Epidermal melanocyte (primary cell): ENCODE measurements around the gene IGFBP4.

Experiments
- DNase-seq: peaks from one replicate; pipeline ENCODE4 v3.0.0; 2011; ENCODE audit warnings: low spot score; ENCODE audit not compliant: insufficient read length

The IGFBP4 gene

GRCh38 chr17:40431231-40431602 lies 12.0 kb upstream of the IGFBP4 start:
- DNase-seq, result no peak

- DNase-seq, result no peak
Measured at GRCh38 chr17:40432864-40433528, 10.3 kb upstream of the IGFBP4 start.

- no peak for DNase-seq
Measured at GRCh38 chr17:40433551-40434415, 9.5 kb upstream of the IGFBP4 start.

GRCh38 chr17:40436636-40437035 lies 6.6 kb upstream of the IGFBP4 start:
- no peak for DNase-seq

- no peak for DNase-seq
Measured at GRCh38 chr17:40437095-40437732, 6.0 kb upstream of the IGFBP4 start.

- no peak for DNase-seq
Measured at GRCh38 chr17:40440166-40440565, 3.1 kb upstream of the IGFBP4 start.

- DNase-seq, result no peak
Measured at GRCh38 chr17:40442392-40443195, 656 bp upstream of the IGFBP4 start.

- no peak for DNase-seq
Measured at GRCh38 chr17:40443988-40444899, 994 bp downstream of the IGFBP4 start.

GRCh38 chr17:40445751-40446468 lies 2.7 kb downstream of the IGFBP4 start:
- no peak for DNase-seq

- DNase-seq, result no peak
Measured at GRCh38 chr17:40447148-40447644, 3.9 kb downstream of the IGFBP4 start.

- no peak for DNase-seq
Measured at GRCh38 chr17:40447806-40448205, 4.6 kb downstream of the IGFBP4 start.

GRCh38 chr17:40448213-40448638 lies 5.0 kb downstream of the IGFBP4 start:
- no peak for DNase-seq

GRCh38 chr17:40448639-40449261 lies 5.5 kb downstream of the IGFBP4 start:
- no peak for DNase-seq

- DNase-seq, result no peak
Measured at GRCh38 chr17:40450175-40450574, 6.9 kb downstream of the IGFBP4 start.

GRCh38 chr17:40451420-40451819 lies 8.2 kb downstream of the IGFBP4 start:
- no peak for DNase-seq

- no peak for DNase-seq
Measured at GRCh38 chr17:40452216-40452787, 9.1 kb downstream of the IGFBP4 start.

GRCh38 chr17:40452921-40453378 lies 9.7 kb downstream of the IGFBP4 start:
- no peak for DNase-seq

GRCh38 chr17:40453881-40454612 lies 10.8 kb downstream of the IGFBP4 start:
- DNase-seq, result no peak
